ENCODE data around the gene MIGA2. TPM values are rescaled to one million over a fixed set of nuclear protein-coding genes. Genes with fewer than 3 reads are reported as not detected.

The MIGA2 gene
- total and polyA plus RNA-seq, 10 donors, result 20.2 to 47.1 (median 34.4) TPM

- Histone ChIP-seq H3K4me3 (no peak overlapping the region), H3K4me1 (peaks cover 18 to 47% (median 29%) of the 10 kb centered on the region in 6 donors), H3K36me3 (peaks cover 4 to 55% (median 40%) of the 10 kb centered on the region in 6 donors), H3K27me3 (replicated peaks in 1 of 7) (no peaks in the 10 kb centered on the region), H3K27ac (no peak overlapping the region), H3K9me3 (no peaks in the 10 kb centered on the region)
- WGBS, 5 donors, result 94 to 97% (median 96%) methylated on average over 6 to 12 of the region's 12 CpGs
- no peak for DNase-seq
- no peak for TF ChIP-seq POLR2A (IDR thresholded peaks at IDR 0.05)
- no peak for TF ChIP-seq POLR2AphosphoS5 (IDR thresholded peaks at IDR 0.05)
- TF ChIP-seq CTCF (IDR thresholded peaks at IDR 0.05 in 8 of 11, conservative IDR thresholded peaks at IDR 0.05 in 3 of 11), result no peak
- intact Hi-C loops (cut with DNase I; ENCODE audit: low total_unique reads), result no loop called here
Observed at GRCh38 chr9:129040113-129040643, 3.8 kb downstream of the MIGA2 start.

- TF ChIP-seq POLR2A (IDR thresholded peaks at IDR 0.05), result no peak
- TF ChIP-seq CTCF (IDR thresholded peaks at IDR 0.05 in 8 of 11, conservative IDR thresholded peaks at IDR 0.05 in 3 of 11), result no peak
- no peak for TF ChIP-seq POLR2AphosphoS5 (IDR thresholded peaks at IDR 0.05)
- no peak overlapping the region for H3K4me3 ChIP-seq
- intact Hi-C loops (cut with DNase I; ENCODE audit: low total_unique reads), result no loop called here
- peaks cover 17 to 34% (median 19%) of the 10 kb centered on the region in 6 donors for H3K4me1 ChIP-seq
- H3K27ac ChIP-seq, result no peak overlapping the region
- 91 to 97% (median 96%) methylated on average over 8 to 16 of the region's 16 CpGs for WGBS, 5 donors
- no peaks in the 10 kb centered on the region for H3K27me3 ChIP-seq (replicated peaks in 1 of 7)
- no peaks in the 10 kb centered on the region for H3K9me3 ChIP-seq
- no peak for DNase-seq
- H3K36me3 ChIP-seq, result peaks cover 4 to 73% (median 56%) of the 10 kb centered on the region in 6 donors
Observed at GRCh38 chr9:129042016-129042415, 5.6 kb downstream of the MIGA2 start.

- TF ChIP-seq POLR2AphosphoS5 (IDR thresholded peaks at IDR 0.05) (no peak), POLR2A (IDR thresholded peaks at IDR 0.05) (no peak), CTCF (IDR thresholded peaks at IDR 0.05 in 8 of 11, conservative IDR thresholded peaks at IDR 0.05 in 3 of 11) (no peak)
- H3K27ac ChIP-seq, result no peak overlapping the region
- intact Hi-C loops (cut with DNase I; ENCODE audit: low total_unique reads), result no loop called here
- H3K4me1 ChIP-seq, result no peaks in the 10 kb centered on the region
- no peak overlapping the region for H3K4me3 ChIP-seq
- H3K36me3 ChIP-seq, result peaks cover 2 to 100% (median 75%) of the 10 kb centered on the region in 6 donors
- 85 to 91% (median 90%) methylated on average over 8 of the region's 8 CpGs for WGBS, 5 donors
- no peak for DNase-seq
- H3K27me3 ChIP-seq (replicated peaks in 1 of 7), result no peaks in the 10 kb centered on the region
- H3K9me3 ChIP-seq, result no peaks in the 10 kb centered on the region
Observed at GRCh38 chr9:129052592-129052991, 16.2 kb downstream of the MIGA2 start.

GRCh38 chr9:129053020-129053419 is 16.6 kb downstream of the MIGA2 start:
- intact Hi-C loops (cut with DNase I; ENCODE audit: low total_unique reads), result no loop called here
- Histone ChIP-seq H3K4me3 (no peak overlapping the region), H3K27ac (no peak overlapping the region), H3K27me3 (replicated peaks in 1 of 7) (no peaks in the 10 kb centered on the region), H3K4me1 (no peaks in the 10 kb centered on the region), H3K36me3 (peaks cover 2 to 98% (median 71%) of the 10 kb centered on the region in 6 donors), H3K9me3 (no peaks in the 10 kb centered on the region)
- TF ChIP-seq POLR2A (IDR thresholded peaks at IDR 0.05) (no peak), POLR2AphosphoS5 (IDR thresholded peaks at IDR 0.05) (no peak), CTCF (IDR thresholded peaks at IDR 0.05 in 8 of 11, conservative IDR thresholded peaks at IDR 0.05 in 3 of 11) (no peak)
- 84 to 90% (median 88%) methylated on average over 6 of the region's 6 CpGs for WGBS, 5 donors
- no peak for DNase-seq

All from spleen (tissue), 11 donors.